Stomach (tissue), 9 donors: ENCODE measurements around the gene CSTF1. TPM values are rescaled to one million over a fixed set of nuclear protein-coding genes. Genes with fewer than 3 reads are reported as not detected.

ENCODE experiments used
- DNase-seq, 2 donors: peaks; one replicate each; pipeline versions ENCODE4 v3.0.0 to v3.0.0-alpha.2; 2013 to 2019
- H3K27ac ChIP-seq, 5 donors: fragments of 200-600 bp in 4 of 5; sonication (generic) in 4 of 5; one replicate each; pipeline ENCODE4 v1.5.1; 2013 to 2019; ENCODE audit warnings: mild to moderate bottlenecking in 1 of 5, moderate library complexity in 1 of 5
- H3K27me3 ChIP-seq, 3 donors: fragments of 200-600 bp; sonication (generic); one replicate each; pipeline ENCODE4 v1.5.1; 2017 to 2019; ENCODE audit warnings: mixed run types in 1 of 3
- H3K36me3 ChIP-seq, 4 donors: fragments of 200-600 bp; sonication (generic); 1 replicate in 3 of 4; 2 replicates in 1 of 4; pipeline ENCODE4 v1.5.1; 2016 to 2019
- H3K4me1 ChIP-seq, 4 donors: fragments of 200-600 bp; sonication (generic); one replicate each; pipeline ENCODE4 v1.5.1; 2016 to 2019
- H3K4me3 ChIP-seq, 4 donors: fragments of 200-600 bp; sonication (generic) in 3 of 4; one replicate each; pipeline ENCODE4 v1.5.1; 2016 to 2019; ENCODE audit warnings: mild to moderate bottlenecking in 1 of 4
- H3K9me3 ChIP-seq, 4 donors: fragments of 200-600 bp; sonication (generic); one replicate each; pipeline ENCODE4 v1.5.1; 2016 to 2019
- EP300 ChIP-seq: sonication (generic); formaldehyde crosslinking; IDR thresholded peaks from one replicate; pipeline ENCODE4 v1.6.1; 2017; ENCODE audit warnings: antibody characterized with exemption
- POLR2A ChIP-seq, 4 donors: fragments of 450-650 bp; IDR thresholded peaks; one replicate each; pipeline ENCODE4 v1.6.1; 2016; ENCODE audit warnings: antibody characterized with exemption in 4 of 4, control low read depth in 2 of 4, mild to moderate bottlenecking in 1 of 4, moderate library complexity in 1 of 4
- POLR2AphosphoS5 ChIP-seq, 3 donors: sonication (generic); formaldehyde crosslinking; IDR thresholded peaks; one replicate each; pipeline ENCODE4 v1.6.1; 2016; ENCODE audit warnings: antibody characterized with exemption in 3 of 3
- WGBS, 5 donors: extraction: QIAGEN DNeasy Blood & Tissue Kit in 3 of 5; methylation state at CpG; one replicate each; pipeline versions ENCODE4 v1.1.5 to v1.1.7; 2013 to 2018; 5-methylcytosine and 5-hydroxymethylcytosine counted together
- intact Hi-C: fragments of 100-400 bp; cut with DNase I; formaldehyde crosslinking; loops from one replicate; pipeline ENCODE4 v1.15.1; 2023; ENCODE audit warnings: low total_unique reads
- polyA plus RNA-seq, 3 donors: library from polyadenylated mRNA; stranded (reverse); fragments of 200-250 nt; gene quantifications; one replicate each; pipeline ENCODE4 v1.2.3, GENCODE V29; 2013
- total RNA-seq, 5 donors: library from RNA; depleted of rRNA; stranded (reverse); fragments of >200 nt; gene quantifications; one replicate each; pipeline versions ENCODE4 v1.1.0 to v1.2.3, GENCODE V29; 2014 to 2016
- TF ChIP-seq, protein P1 (sequence below), 7 experiments: fragments of 450-650 bp in 4 of 7; fragments of 200-600 bp in 3 of 7; sonication (generic) in 3 of 7; IDR thresholded peaks; one replicate each; pipeline ENCODE4 v1.5.1; 2016 to 2019; ENCODE audit warnings: antibody characterized with exemption in 7 of 7, control low read depth in 2 of 7, mild to moderate bottlenecking in 1 of 7
- donor health status: healthy with polysubstance abuse.
- donor health status: Bipolar disorder and iron deficiency.
- donor health status: healthy.

CSTF1 gene
- total and polyA plus RNA-seq, 8 donors, result 7.1 to 86.2 (median 17.1) TPM

DNA sequence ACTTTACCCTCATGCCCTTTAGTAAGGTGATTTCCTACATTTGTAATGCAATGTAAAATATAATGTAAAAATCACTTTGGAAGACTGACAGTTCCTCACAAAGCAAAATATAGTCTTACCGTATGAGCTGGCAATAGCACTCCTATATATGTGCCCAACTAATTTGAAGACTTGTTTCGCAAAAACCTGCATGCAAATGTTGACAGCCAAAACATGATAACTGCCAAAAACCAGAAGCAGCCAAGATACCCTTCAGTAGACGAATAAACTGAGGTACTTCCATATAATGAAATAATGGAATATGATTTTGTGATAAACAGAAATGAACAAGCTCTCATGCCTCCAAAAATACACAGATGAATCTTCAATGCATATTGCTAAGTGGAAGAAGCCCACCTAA, 14.1 kb upstream of the CSTF1 start:
- TF ChIP-seq, protein P1, sequence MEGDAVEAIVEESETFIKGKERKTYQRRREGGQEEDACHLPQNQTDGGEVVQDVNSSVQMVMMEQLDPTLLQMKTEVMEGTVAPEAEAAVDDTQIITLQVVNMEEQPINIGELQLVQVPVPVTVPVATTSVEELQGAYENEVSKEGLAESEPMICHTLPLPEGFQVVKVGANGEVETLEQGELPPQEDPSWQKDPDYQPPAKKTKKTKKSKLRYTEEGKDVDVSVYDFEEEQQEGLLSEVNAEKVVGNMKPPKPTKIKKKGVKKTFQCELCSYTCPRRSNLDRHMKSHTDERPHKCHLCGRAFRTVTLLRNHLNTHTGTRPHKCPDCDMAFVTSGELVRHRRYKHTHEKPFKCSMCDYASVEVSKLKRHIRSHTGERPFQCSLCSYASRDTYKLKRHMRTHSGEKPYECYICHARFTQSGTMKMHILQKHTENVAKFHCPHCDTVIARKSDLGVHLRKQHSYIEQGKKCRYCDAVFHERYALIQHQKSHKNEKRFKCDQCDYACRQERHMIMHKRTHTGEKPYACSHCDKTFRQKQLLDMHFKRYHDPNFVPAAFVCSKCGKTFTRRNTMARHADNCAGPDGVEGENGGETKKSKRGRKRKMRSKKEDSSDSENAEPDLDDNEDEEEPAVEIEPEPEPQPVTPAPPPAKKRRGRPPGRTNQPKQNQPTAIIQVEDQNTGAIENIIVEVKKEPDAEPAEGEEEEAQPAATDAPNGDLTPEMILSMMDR (IDR thresholded peaks at IDR 0.05), result no peak
- TF ChIP-seq EP300, result no peak
- intact Hi-C loops, result no loop called here
- H3K4me1 ChIP-seq, result peaks cover 0 to 10% (median 5%) of the 10 kb centered on the region in 4 donors
- H3K9me3 ChIP-seq, result no peaks in the 10 kb centered on the region
- DNase-seq, result no peak
- H3K4me3 ChIP-seq, result no peak overlapping the region
- H3K27me3 ChIP-seq, result no peaks in the 10 kb centered on the region
- H3K36me3 ChIP-seq, result peaks cover 0 to 30% (median 1%) of the 10 kb centered on the region in 4 donors
- 89 to 99% (median 95%) methylated on average over 3 of the region's 3 CpGs for WGBS, 5 donors
- H3K27ac ChIP-seq, result no peak overlapping the region

DNA sequence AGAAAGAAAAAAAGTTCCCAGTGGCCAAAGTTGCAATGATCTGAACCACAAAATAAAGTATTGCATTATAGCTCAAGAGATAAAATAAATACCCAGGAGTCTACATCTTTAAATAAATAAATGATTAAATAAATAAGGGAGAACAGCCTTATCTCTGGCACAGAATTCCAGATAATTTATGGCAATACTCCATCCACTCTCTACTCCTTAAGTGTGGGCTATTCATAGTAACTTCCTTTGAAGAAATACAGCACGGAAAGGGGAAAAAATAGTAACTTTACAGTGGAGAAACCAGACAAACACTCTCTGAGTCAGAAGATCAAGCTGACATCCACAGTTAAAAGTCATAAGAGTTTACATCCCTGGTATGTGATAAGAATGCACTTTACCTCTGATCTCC, 12.1 kb upstream of the CSTF1 start:
- TF ChIP-seq, protein P1 (IDR thresholded peaks at IDR 0.05), result no peak
- no peak for TF ChIP-seq POLR2AphosphoS5 (IDR thresholded peaks at IDR 0.05)
- no peak for TF ChIP-seq POLR2A (IDR thresholded peaks at IDR 0.05)
- no peak for TF ChIP-seq EP300
- 20 to 39% (median 29%) methylated on average over 1 of the region's 1 CpG for WGBS, 5 donors
- Histone ChIP-seq H3K4me1 (peaks cover 0 to 10% (median 5%) of the 10 kb centered on the region in 4 donors), H3K36me3 (peaks cover 0 to 45% (median 2%) of the 10 kb centered on the region in 4 donors), H3K27ac (no peak overlapping the region), H3K4me3 (no peak overlapping the region), H3K27me3 (no peaks in the 10 kb centered on the region), H3K9me3 (no peaks in the 10 kb centered on the region)
- DNase-seq, result no peak
- intact Hi-C loops, result no loop called here

DNA sequence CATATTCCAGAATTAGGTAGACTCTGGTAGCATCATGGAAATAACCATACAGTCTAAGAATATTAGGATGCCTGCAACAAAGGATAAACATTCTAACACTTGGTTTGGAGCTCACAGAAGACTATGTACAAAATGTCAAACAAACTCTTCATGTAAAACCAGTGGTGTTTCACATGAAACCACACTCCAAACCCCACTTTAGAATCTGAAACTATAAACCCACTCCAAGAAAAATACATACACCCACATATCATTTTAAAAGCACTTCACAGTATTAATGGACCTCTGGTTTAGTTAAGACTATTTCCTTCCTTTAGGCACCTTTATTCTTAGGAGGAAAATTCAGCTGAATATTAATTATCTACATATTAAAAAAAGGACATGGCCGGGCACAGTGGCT, 10.9 kb upstream of the CSTF1 start:
- Histone ChIP-seq H3K27ac (no peak overlapping the region), H3K9me3 (no peaks in the 10 kb centered on the region), H3K36me3 (peaks cover 0 to 54% (median 8%) of the 10 kb centered on the region in 4 donors), H3K4me3 (no peak overlapping the region), H3K4me1 (peaks cover 0 to 10% (median 5%) of the 10 kb centered on the region in 4 donors), H3K27me3 (no peaks in the 10 kb centered on the region)
- WGBS, 5 donors, result 87 to 96% (median 92%) methylated on average over 1 of the region's 1 CpG
- no peak for TF ChIP-seq POLR2A (IDR thresholded peaks at IDR 0.05)
- no peak for TF ChIP-seq POLR2AphosphoS5 (IDR thresholded peaks at IDR 0.05)
- no peak for TF ChIP-seq EP300
- TF ChIP-seq, protein P1 (IDR thresholded peaks at IDR 0.05), result no peak
- no peak for DNase-seq
- intact Hi-C loops, result no loop called here

DNA sequence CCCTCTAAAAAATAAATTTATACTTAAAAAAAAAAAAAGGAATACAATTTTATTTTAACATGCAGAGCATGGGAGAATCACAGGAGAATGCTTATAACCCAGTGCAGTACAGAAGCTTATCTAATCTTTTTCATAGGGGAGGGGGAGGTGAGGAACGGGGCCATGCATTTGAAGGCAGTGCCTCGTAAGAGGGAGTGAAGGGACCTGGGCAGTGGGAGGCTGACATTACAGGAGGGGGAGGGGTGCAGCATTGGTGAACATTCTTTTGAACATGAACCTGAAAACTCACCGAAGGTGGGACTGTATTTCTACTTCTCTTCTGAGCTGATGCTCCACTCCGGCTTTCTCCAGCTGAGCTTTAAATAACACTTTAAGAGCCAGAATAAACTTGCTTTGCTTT, 9.7 kb upstream of the CSTF1 start:
- no peaks in the 10 kb centered on the region for H3K27me3 ChIP-seq
- H3K4me1 ChIP-seq, result peaks cover 0 to 10% (median 5%) of the 10 kb centered on the region in 4 donors
- H3K36me3 ChIP-seq, result peaks cover 0 to 58% (median 8%) of the 10 kb centered on the region in 4 donors
- TF ChIP-seq POLR2A (IDR thresholded peaks at IDR 0.05) (no peak), EP300 (no peak)
- TF ChIP-seq, protein P1 (IDR thresholded peaks at IDR 0.05), result no peak
- no peaks in the 10 kb centered on the region for H3K9me3 ChIP-seq
- H3K4me3 ChIP-seq, result no peak overlapping the region
- H3K27ac ChIP-seq, result no peak overlapping the region
- DNase-seq, result no peak
- intact Hi-C loops, result no loop called here
- 37 to 57% (median 44%) methylated on average over 4 of the region's 4 CpGs for WGBS, 5 donors
